Gastroesophageal sphincter (tissue), 4 donors: Measurements from ENCODE around the gene KCTD12. TPM values are rescaled to one million over a fixed set of nuclear protein-coding genes. Genes with fewer than 3 reads are reported as not detected.

ENCODE experiments used
- ATAC-seq: fragments of 150-250 bp; one replicate; pipeline ENCODE4 v1.9.1; 2016; ENCODE audit warnings: mild to moderate bottlenecking, moderate library complexity
- H3K27ac ChIP-seq, 4 donors: fragments of 200-600 bp; sonication (generic) in 3 of 4; 1 replicate in 3 of 4; 2 replicates in 1 of 4; pipeline ENCODE4 v1.5.1; 2016 to 2019
- H3K27me3 ChIP-seq: fragments of 200-600 bp; sonication (generic); one replicate; pipeline ENCODE4 v1.5.1; 2019
- H3K36me3 ChIP-seq, 2 donors: fragments of 200-600 bp; sonication (generic); one replicate each; pipeline ENCODE4 v1.5.1; 2019; ENCODE audit warnings: control low read depth in 1 of 2
- H3K4me1 ChIP-seq, 3 donors: fragments of 200-600 bp; sonication (generic); 1 replicate in 2 of 3; 2 replicates in 1 of 3; pipeline ENCODE4 v1.5.1; 2016 to 2019; ENCODE audit warnings: control low read depth in 2 of 3
- H3K4me3 ChIP-seq, 2 donors: fragments of 200-600 bp; sonication (generic); one replicate each; pipeline ENCODE4 v1.5.1; 2019; ENCODE audit warnings: mild to moderate bottlenecking in 1 of 2, moderate library complexity in 1 of 2
- H3K9me3 ChIP-seq, 3 donors: fragments of 200-600 bp; sonication (generic); one replicate each; pipeline ENCODE4 v1.5.1; 2017 to 2019; ENCODE audit warnings: control low read depth in 2 of 3
- CTCF ChIP-seq, 4 experiments: fragments of 200-600 bp in 2 of 4; fragments of 450-650 bp in 2 of 4; sonication (generic) in 1 of 4; IDR thresholded peaks; one replicate each; pipeline ENCODE4 v1.5.1; 2017 to 2019; ENCODE audit warnings: antibody characterized with exemption in 4 of 4, mild to moderate bottlenecking in 2 of 4, moderate library complexity in 2 of 4
- EP300 ChIP-seq: sonication (generic); formaldehyde crosslinking; IDR thresholded peaks from one replicate; pipeline ENCODE4 v1.6.1; 2017; ENCODE audit warnings: antibody characterized with exemption, mild to moderate bottlenecking
- POLR2A ChIP-seq, 2 donors: fragments of 450-650 bp; IDR thresholded peaks; one replicate each; pipeline ENCODE4 v1.6.1; 2017; ENCODE audit warnings: antibody characterized with exemption in 2 of 2, mild to moderate bottlenecking in 2 of 2, moderate library complexity in 1 of 2
- POLR2AphosphoS5 ChIP-seq: sonication (generic); formaldehyde crosslinking; IDR thresholded peaks from one replicate; pipeline ENCODE4 v1.6.1; 2017; ENCODE audit warnings: antibody characterized with exemption
- WGBS, 2 donors: methylation state at CpG; one replicate each; pipeline ENCODE4 v1.1.5; 2018; ENCODE audit warnings: low coverage in 1 of 2; 5-methylcytosine and 5-hydroxymethylcytosine counted together
- total RNA-seq, 4 donors: library from RNA; depleted of rRNA; stranded (reverse); fragments of >200 nt; gene quantifications; one replicate each; pipeline ENCODE4 v1.1.0, GENCODE V29; 2016

KCTD12 gene
- total RNA-seq, 4 donors from 2014 or later, result 88.9 to 192 (median 128) TPM

GRCh38 chr13:76863022-76863421 is 23.2 kb downstream of the KCTD12 start:
- Histone ChIP-seq H3K4me3 (no peak overlapping the region), H3K9me3 (no peaks in the 10 kb centered on the region), H3K4me1 (no peaks in the 10 kb centered on the region), H3K27me3 (no peaks in the 10 kb centered on the region), H3K27ac (no peak overlapping the region), H3K36me3 (no peaks in the 10 kb centered on the region)
- no peak for ATAC-seq
- WGBS, 2 donors, result 93 to 97% methylated on average over 3 of the region's 3 CpGs
- TF ChIP-seq POLR2AphosphoS5 (no peak), CTCF (IDR thresholded peaks at IDR 0.05) (no peak), EP300 (no peak), POLR2A (IDR thresholded peaks at IDR 0.05) (no peak)

GRCh38 chr13:76861859-76862258 is 24.3 kb downstream of the KCTD12 start:
- Histone ChIP-seq H3K4me1 (no peaks in the 10 kb centered on the region), H3K9me3 (no peaks in the 10 kb centered on the region), H3K27ac (no peak overlapping the region), H3K4me3 (no peak overlapping the region), H3K27me3 (no peaks in the 10 kb centered on the region), H3K36me3 (no peaks in the 10 kb centered on the region)
- WGBS, 2 donors, result 86 to 92% methylated on average over 3 of the region's 3 CpGs
- TF ChIP-seq EP300 (no peak), CTCF (IDR thresholded peaks at IDR 0.05) (no peak), POLR2AphosphoS5 (no peak), POLR2A (IDR thresholded peaks at IDR 0.05) (no peak)
- ATAC-seq, result no peak

- H3K9me3 ChIP-seq, result no peaks in the 10 kb centered on the region
- WGBS, 2 donors, result 86 to 100% methylated on average over 2 of the region's 2 CpGs
These were observed 25.5 kb downstream of the KCTD12 start for GRCh38 chr13:76860706-76861105.

GRCh38 chr13:76854894-76855293 is 31.3 kb downstream of the KCTD12 start:
- no peak for ATAC-seq
- Histone ChIP-seq H3K4me1 (peaks cover 0 to 5% (median 4%) of the 10 kb centered on the region in 3 donors), H3K9me3 (no peaks in the 10 kb centered on the region), H3K4me3 (no peak overlapping the region), H3K27me3 (no peaks in the 10 kb centered on the region), H3K27ac (no peak overlapping the region), H3K36me3 (no peaks in the 10 kb centered on the region)
- WGBS, 2 donors, result 77 to 90% methylated on average over 1 of the region's 1 CpG
- no peak for TF ChIP-seq POLR2AphosphoS5
- no peak for TF ChIP-seq POLR2A (IDR thresholded peaks at IDR 0.05)
- no peak for TF ChIP-seq CTCF (IDR thresholded peaks at IDR 0.05)
- no peak for TF ChIP-seq EP300

More at GRCh38 chr13:76860706-76861105, 25.5 kb downstream of the KCTD12 start:
- Histone ChIP-seq H3K27me3 (no peaks in the 10 kb centered on the region), H3K4me3 (no peak overlapping the region), H3K4me1 (no peaks in the 10 kb centered on the region), H3K36me3 (no peaks in the 10 kb centered on the region), H3K27ac (no peak overlapping the region)
- no peak for ATAC-seq
- no peak for TF ChIP-seq CTCF (IDR thresholded peaks at IDR 0.05)

- no peak overlapping the region for H3K4me3 ChIP-seq
- 78 to 80% methylated on average over 4 of the region's 4 CpGs for WGBS, 2 donors
- H3K9me3 ChIP-seq, result no peaks in the 10 kb centered on the region
- H3K36me3 ChIP-seq, result no peaks in the 10 kb centered on the region
- peaks cover 0 to 5% (median 4%) of the 10 kb centered on the region in 3 donors for H3K4me1 ChIP-seq
- ATAC-seq, result no peak
- H3K27me3 ChIP-seq, result no peaks in the 10 kb centered on the region
- no peak overlapping the region for H3K27ac ChIP-seq
- TF ChIP-seq EP300, result no peak
- no peak for TF ChIP-seq CTCF (IDR thresholded peaks at IDR 0.05)
- no peak for TF ChIP-seq POLR2A (IDR thresholded peaks at IDR 0.05)
- TF ChIP-seq POLR2AphosphoS5, result no peak
These were observed 32.1 kb downstream of the KCTD12 start for GRCh38 chr13:76853921-76854608.
